NCI-H1048 (cell line): ENCODE data around the gene ADAM19.
A peak's percentile ranks its signal among the peaks of the same experiment; 100 is the strongest.
"Not testable (repeated sequence)": the region's sequence is repeated elsewhere in the genome, so short reads cannot be mapped to it uniquely, and the experiment has no call there.

Experiments
- DNase-seq: peaks from one replicate; lab custom pipeline; 2025; lab: John Stamatoyannopoulos, UW

The ADAM19 gene

DNA sequence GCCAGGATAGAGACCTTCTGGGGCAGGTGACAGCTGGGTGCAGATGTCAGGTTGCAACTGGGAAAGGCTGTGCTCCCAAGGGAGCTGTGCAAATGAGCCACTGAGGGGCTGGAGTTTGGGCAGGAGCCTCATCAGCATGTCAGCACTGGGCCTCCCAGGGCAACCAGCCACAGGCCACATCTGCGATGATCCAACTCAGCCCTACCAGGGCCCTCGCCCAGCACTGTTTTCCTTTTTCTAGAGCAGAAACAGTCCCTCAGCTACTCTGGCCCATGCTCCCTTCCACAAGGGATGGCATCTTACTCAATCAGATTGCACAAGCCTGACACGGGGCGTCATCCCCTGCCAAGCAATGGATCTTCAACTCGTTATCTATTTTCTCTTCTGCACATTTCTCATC, 90.8 kb downstream of the ADAM19 start:
- DNase-seq, result no peak

DNA sequence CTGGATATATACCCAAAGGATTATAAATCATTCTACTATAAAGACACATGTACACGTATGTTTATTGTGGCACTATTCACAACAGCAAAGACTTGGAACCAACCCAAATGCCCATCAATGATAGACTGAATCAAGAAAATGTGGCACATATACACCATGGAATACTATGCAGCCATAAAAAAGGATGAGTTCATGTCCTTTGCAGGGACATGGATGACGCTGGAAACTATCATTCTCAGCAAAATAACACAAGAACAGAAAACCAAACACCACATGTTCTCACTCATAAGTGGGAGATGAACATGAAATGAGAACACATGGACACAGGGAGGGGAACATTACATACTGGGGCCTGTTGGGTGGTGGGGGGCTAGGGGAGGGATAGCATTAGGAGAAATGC, 92.9 kb downstream of the ADAM19 start:
- DNase-seq, result not testable (repeated sequence)

DNA sequence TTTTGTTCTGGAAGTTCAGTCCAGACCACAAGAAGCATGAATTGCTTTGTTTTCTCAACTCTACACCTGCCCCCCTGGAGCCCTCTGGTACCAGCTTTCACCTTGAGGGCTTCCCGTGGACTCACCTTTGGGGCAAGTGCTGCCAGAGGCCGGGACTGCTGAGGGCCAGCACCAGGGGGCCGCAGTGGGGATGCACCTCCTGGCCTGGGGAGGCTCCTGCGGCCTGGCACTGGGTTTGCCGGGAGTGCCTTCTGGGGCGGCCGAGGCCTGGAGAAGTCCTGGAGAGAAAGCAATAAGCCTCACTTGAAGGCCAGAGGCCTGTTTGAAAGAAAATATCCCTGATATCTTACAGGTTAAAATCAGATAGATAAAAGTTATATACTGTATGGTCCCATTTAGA, 93.9 kb downstream of the ADAM19 start:
- no peak for DNase-seq

DNA sequence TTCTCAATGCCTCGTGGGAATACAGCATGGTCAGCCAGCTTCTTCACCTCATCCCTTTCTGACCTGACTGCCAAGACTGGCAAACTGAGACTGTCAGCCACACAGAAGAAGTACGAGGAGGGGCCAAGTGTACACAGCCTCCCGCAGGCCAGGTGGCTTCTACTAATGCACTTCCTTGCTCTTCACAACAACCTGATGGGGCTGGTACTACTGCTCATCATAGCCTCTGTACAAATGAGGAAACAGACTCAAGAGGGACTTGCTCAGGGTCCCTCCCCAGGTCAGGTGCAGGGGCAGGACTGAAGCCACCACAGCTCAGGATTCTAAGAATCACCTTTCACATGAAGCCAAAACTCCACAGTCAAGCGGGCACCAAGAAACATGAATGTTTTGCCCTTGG, 94.3 kb downstream of the ADAM19 start:
- no peak for DNase-seq

DNA sequence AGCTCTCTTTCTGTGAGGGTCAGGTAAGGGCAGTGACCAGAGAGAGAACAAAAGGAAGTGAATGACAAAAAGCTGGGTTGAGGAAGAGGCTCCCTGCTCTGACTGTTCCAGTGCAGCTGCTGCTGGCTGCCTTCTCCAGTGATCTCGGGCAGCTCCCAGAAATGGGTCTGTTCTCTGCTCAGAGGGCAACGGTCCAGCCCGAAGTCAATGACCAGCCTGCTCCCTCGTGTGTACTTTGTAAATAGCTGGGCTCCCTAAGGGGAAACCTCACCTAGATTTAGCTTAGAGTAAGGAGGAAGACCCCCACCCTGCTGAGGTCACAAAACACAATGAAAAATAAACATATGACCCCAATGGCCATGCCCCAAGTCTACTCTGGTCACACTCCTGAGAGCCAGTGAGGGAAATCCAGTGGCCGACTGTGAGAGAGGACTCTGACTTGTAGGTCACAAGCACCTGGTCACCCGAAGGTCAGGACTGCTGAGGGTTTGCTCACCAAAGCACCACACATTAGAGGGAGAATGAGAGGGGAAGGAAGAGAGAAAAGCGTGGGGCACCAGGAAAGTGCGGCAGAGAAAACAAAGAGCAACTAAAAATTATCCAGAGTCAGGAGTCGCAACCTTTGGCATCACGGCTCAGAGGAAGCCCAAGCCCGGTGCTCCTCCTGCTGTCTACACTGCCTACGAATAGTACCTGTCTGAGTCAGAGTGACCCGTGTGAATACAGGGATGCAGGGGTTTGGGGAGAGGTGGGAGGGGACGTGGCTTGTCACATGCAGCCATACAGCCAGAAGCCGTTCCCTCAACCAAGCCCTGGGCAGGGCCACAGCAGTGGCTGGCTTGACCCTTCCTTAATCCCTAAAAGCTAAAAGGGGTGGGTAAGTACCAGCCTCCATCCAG, 95.7 kb downstream of the ADAM19 start:
- DNase-seq, result no peak

DNA sequence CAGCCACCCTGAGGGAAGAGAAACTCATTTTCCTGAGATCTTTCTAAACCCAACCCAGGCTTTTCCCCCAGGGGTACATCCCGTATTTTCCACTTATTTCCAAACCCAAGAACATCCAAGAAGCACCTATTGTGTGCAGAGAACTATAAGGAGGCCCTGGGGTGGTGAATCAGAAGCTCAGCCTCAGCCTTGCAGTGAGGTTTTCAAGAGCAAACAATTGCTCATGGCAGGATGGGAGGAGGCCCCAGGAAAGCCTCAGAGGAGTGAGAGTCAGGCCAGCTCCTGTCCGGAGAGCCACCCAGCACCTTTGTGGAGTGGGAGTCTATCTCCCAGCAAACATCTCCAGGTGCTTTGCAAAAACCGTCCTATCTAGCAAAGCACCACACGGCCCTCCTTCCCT, 96.4 kb downstream of the ADAM19 start:
- DNase-seq, result no peak

GRCh38 chr5:157478726-157479125, 96.8 kb downstream of the ADAM19 start:
- no peak for DNase-seq

GRCh38 chr5:157477814-157478494, 97.6 kb downstream of the ADAM19 start:
- no peak for DNase-seq

GRCh38 chr5:157476702-157477408, 98.7 kb downstream of the ADAM19 start:
- peak; percentile 12 for DNase-seq

GRCh38 chr5:157475432-157475831, 100.1 kb downstream of the ADAM19 start:
- DNase-seq, result no peak

- no peak for DNase-seq
Measured at GRCh38 chr5:157473383-157474320, 101.9 kb downstream of the ADAM19 start.

DNA sequence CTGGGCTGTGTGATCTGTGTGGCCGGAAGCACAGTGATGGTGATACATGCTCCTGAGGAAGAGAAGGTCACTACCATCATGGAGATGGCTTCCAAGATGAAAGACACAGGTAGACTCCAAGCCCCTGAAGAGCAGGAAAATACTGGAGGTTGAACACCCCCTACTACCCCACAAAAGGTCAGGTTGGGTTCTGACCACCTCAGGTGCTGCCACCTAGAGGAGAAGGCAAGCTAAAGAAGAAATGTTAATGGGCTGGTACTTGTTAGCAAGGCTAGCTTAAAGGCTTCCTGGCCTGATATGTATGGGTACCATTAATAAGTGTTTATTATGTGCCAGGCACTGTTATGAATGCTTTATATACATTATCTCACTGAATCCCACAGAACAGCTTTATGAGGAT, 103.9 kb downstream of the ADAM19 start:
- DNase-seq, result no peak

GRCh38 chr5:157470631-157471030, 104.9 kb downstream of the ADAM19 start:
- DNase-seq, result no peak

GRCh38 chr5:157469687-157470086, 105.9 kb downstream of the ADAM19 start:
- no peak for DNase-seq

DNA sequence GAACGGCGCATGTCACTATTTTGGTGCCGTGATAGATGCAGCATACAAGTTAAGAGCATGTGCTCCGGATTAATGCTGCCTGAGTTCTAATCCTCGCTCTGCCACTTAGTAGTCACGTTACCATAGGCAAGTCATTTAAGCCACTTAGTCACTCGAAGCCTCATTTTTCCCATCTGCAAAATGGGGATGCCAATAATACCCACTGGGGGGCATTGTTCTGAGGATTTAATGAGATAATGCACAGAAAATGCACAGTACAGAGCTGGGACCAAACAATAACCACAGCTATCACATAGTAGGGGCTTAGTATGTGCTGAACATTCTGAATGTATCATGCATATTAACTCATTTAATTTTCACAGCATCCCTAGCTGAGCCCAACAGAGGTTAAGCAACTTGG, 106.5 kb downstream of the ADAM19 start:
- DNase-seq, result no peak

- no peak for DNase-seq
Measured at GRCh38 chr5:157468293-157468965, 107.1 kb downstream of the ADAM19 start.

- DNase-seq, result no peak
Measured at GRCh38 chr5:157464519-157465171, 110.9 kb downstream of the ADAM19 start.

DNA sequence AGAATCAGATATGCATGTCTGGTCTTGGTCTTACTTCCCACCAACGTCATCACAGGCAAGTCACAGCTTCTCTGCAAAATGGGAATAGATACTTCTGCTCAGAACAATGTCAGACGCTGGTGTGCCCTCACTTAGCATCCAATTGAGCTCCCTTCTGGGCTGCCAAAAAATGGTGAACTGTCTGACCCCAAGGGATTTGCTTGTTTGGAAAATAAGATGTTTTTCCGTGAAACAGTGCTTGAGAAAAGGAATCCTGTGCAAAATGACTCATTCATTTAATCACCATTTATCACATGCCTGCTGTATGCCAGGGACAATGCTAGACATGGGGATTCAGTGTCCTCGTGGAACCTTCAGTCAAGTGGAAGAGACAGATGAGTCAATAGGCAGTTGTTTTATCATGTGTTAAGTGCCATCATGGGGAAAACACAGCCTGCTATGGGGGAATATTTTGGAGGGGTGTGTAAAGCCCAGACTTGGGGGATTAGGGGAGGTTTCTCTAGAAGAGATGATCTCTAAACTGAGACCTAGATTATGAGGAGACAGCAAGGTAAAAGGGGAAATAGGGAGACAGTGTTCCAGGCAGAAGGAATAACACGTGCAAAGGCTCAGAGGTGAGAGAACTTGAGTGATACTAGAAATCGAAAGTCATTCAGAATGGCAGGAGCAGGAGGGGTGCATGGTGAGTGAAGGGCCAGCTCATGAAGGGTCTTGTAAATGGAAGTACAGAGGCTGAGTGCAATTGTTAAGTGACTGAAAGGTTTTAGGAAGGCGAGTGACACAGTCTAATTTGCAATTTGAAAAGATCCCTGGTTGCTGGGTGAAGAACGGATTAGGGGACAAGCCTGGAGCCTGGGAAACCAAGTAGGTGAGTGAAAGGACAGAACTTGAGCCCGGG, 111.7 kb downstream of the ADAM19 start:
- no peak for DNase-seq

GRCh38 chr5:157463081-157463480, 112.5 kb downstream of the ADAM19 start:
- no peak for DNase-seq
